Uterus (tissue), 2 donors: ENCODE data around the gene STK38.

Experiments used
- POLR2A ChIP-seq, 2 donors: fragments of 450-650 bp; IDR thresholded peaks; one replicate each; pipeline ENCODE4 v1.6.1; 2016; ENCODE audit warnings: antibody characterized with exemption in 2 of 2, mild to moderate bottlenecking in 1 of 2, moderate library complexity in 1 of 2
- TF ChIP-seq, protein P1 (sequence below), 4 experiments: fragments of 200-600 bp in 2 of 4; fragments of 450-650 bp in 2 of 4; sonication (generic) in 2 of 4; IDR thresholded peaks; one replicate each; pipeline ENCODE4 v1.5.1; 2016 to 2019; ENCODE audit warnings: antibody characterized with exemption in 4 of 4, mild to moderate bottlenecking in 2 of 4, moderate library complexity in 1 of 4

DNA sequence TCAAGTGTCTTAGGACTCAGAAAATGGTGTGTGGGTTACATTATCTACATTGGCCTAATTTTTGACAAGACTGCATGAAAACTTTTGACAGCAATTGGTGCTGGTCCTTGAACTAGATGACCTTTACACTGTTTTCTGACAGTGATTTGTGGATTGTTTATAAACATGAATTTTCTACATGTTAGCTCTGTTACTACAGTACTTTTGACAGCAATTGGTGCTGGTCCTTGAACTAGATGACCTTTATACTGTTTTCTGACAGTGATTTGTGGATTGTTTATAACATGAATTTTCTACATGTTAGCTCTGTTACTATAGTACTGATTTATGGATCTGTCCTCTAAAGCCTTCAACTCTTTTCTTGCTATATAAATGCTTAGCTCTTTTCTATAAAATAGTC lies 87.8 kb downstream of the STK38 start:
- TF ChIP-seq, protein P1, sequence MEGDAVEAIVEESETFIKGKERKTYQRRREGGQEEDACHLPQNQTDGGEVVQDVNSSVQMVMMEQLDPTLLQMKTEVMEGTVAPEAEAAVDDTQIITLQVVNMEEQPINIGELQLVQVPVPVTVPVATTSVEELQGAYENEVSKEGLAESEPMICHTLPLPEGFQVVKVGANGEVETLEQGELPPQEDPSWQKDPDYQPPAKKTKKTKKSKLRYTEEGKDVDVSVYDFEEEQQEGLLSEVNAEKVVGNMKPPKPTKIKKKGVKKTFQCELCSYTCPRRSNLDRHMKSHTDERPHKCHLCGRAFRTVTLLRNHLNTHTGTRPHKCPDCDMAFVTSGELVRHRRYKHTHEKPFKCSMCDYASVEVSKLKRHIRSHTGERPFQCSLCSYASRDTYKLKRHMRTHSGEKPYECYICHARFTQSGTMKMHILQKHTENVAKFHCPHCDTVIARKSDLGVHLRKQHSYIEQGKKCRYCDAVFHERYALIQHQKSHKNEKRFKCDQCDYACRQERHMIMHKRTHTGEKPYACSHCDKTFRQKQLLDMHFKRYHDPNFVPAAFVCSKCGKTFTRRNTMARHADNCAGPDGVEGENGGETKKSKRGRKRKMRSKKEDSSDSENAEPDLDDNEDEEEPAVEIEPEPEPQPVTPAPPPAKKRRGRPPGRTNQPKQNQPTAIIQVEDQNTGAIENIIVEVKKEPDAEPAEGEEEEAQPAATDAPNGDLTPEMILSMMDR (IDR thresholded peaks at IDR 0.05): no peak
- TF ChIP-seq POLR2A (IDR thresholded peaks at IDR 0.05): no peak
